ENCODE results near the gene WDR86.

The WDR86 gene

GRCh38 chr7:151345576-151346469, 64.0 kb downstream of the WDR86 start:
- no peak for DNase-seq

GRCh38 chr7:151343516-151343915, 66.3 kb downstream of the WDR86 start:
- DNase-seq, result no peak

DNA sequence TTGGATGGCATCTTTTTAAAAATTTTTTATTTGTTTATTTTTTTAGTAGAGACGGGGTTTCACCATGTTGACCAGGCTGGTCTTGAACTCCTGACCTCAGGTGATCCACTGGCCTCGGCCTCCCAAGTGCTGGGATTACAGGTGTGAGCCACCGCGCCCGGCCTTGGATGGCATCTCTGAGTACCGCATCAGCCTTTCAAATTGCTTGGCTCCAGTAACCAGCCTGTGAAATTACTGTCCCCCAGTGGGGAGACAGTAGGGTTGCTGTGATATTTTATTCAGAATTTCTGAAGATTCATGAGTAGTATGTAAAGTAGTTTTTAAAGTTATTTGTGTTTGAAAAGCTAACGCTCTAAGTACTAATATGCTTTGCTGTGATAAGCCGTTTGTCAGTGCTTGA, 67.0 kb downstream of the WDR86 start:
- DNase-seq, result no peak

- no peak for DNase-seq
These were observed 67.7 kb downstream of the WDR86 start for GRCh38 chr7:151342102-151342646.

GRCh38 chr7:151341357-151342101, 68.3 kb downstream of the WDR86 start, which contains the start of gene NUB1:
Gene NUB1 (plus strand): TSS chr7:151341812. CDS start chr7:151345350, 3,538 bp downstream.
- DNase-seq, result peak; percentile 91

GRCh38 chr7:151340794-151341356, 69.0 kb downstream of the WDR86 start:
- no peak for DNase-seq

DNA sequence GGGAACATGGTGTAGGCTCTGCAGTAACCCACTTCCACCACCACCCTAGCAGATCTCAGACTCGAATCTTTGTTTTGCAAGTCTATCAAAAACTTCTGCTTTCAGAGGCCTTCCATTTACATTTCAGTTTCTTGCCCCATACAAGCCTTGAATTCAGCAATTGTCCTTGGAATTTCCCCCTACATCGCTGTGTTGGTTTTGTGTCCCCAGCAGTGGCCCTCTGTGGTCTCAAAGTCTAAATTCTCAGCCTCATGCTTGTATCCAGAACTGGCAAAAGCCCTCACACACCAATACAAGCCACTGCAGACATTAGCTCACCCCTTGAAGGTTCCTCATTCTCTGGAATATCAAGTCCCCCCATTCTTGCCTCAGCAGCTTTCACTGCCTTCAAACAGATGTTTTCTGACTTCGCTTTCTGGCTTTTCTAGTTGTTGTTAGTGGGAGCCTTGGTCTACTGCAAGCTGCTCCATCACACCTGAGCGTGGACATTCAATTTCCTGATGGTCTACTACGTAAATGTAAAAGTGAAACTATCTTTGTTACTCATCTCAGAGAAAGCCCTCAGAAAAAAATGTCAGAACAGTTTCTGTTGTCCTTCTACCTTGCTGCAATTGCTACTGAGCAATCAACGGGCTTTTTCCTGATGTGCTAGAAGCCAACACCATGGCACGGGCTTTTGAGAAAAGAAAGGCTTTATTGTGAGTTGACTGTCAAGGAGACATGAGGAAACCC, 70.0 kb downstream of the WDR86 start:
- no peak for DNase-seq

- DNase-seq, result no peak
These were observed 71.0 kb downstream of the WDR86 start for GRCh38 chr7:151338809-151339208.

DNA sequence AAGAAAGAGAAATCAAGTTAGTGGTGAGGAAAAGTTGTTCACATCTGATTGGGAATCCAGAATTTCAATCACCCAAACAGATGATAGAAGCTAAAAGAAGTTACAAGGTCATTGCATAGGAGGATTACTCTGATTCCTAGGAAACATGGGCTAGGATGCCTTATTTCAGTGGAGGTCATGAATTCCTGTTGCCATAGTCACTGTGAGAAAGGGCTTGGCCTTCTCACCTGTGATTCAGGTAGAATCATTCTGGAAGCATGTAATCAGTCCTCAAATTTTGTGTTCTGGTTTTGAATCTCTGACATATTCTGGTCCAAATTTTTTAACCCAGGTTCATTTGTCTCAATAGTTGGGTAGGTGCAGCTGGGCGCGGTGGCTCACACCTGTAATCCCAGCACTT, 72.5 kb downstream of the WDR86 start:
- no peak for DNase-seq

DNA sequence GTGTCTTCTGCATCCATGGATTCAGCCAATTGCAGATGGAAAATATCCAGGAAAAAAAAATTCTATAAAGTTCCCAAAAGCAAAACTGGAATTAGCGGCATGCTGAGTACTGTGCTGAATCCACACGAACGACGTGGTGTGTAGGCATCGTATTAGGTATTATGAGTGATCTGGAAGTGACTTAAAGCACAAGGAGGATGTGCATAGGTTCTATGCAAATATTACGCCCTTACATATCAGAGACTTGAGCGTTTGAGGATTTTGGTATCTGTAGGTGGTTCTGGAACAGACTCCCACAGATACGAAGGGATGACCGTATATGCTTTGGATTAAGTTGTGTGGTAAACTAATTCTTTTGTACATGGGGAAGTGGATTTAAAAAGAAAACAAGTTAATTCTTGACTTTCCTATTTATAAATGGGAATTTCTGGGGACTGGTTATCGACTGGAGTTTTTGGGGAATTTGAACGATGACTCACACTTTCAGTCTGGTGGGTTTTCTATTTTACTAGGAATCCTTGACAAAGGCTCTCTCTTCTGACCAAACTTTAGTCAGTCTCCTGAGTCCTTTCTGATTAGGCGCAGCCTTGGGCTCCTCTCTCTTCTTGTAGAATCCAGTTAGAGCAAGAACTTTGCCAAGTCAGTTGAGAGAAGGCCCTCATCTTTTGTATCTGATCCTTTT, 73.7 kb downstream of the WDR86 start:
- no peak for DNase-seq

GRCh38 chr7:151334628-151335027, 75.2 kb downstream of the WDR86 start:
- DNase-seq, result no peak
